Adrenal gland (tissue), 12 donors: ENCODE measurements around the gene IFITM1. TPM values are rescaled to one million over a fixed set of nuclear protein-coding genes. Genes with fewer than 3 reads are reported as not detected.
A peak's percentile ranks its signal among the peaks of the same experiment; 100 is the strongest.
"Not testable (repeated sequence)": the region's sequence is repeated elsewhere in the genome, so short reads cannot be mapped to it uniquely, and the experiment has no call there.

Source experiments
- DNase-seq, 7 donors: peaks; one replicate each; pipeline ENCODE4 v3.0.0-alpha.2; 2019 to 2020
- H3K27ac ChIP-seq, 5 donors: fragments of 200-600 bp; sonication (generic) in 4 of 5; 1 replicate in 3 of 5; 2 replicates in 2 of 5; pipeline versions ENCODE4 v1.5.1 to v1.8.0; 2016 to 2020; ENCODE audit warnings: mild to moderate bottlenecking in 1 of 5
- H3K27me3 ChIP-seq: fragments of 200-600 bp; 2 replicates; pipeline ENCODE4 v1.8.0; 2021
- H3K36me3 ChIP-seq, 2 donors: fragments of 200-600 bp; replicated peaks in 1 of 2; 1 replicate in 1 of 2; 2 replicates in 1 of 2; pipeline versions ENCODE4 v1.5.1 to v1.8.0; 2018 to 2022
- H3K4me1 ChIP-seq, 2 donors: fragments of 200-600 bp; replicated peaks in 1 of 2; 1 replicate in 1 of 2; 2 replicates in 1 of 2; pipeline versions ENCODE4 v1.5.1 to v1.8.0; 2018 to 2021
- H3K4me3 ChIP-seq, 4 donors: fragments of 200-600 bp; sonication (generic) in 3 of 4; one replicate each; pipeline ENCODE4 v1.5.1; 2016 to 2018
- H3K9me3 ChIP-seq, 3 donors: fragments of 200-600 bp; sonication (generic) in 1 of 3; replicated peaks in 1 of 3; 1 replicate in 2 of 3; 2 replicates in 1 of 3; pipeline versions ENCODE4 v1.5.1 to v1.8.0; 2016 to 2021
- POLR2A ChIP-seq, 2 donors: fragments of 450-650 bp; IDR thresholded peaks; one replicate each; pipeline ENCODE4 v1.6.1; 2017; ENCODE audit warnings: antibody characterized with exemption in 2 of 2, mild to moderate bottlenecking in 2 of 2, moderate library complexity in 1 of 2
- WGBS, 4 donors: extraction: QIAGEN DNeasy Blood & Tissue Kit in 2 of 4; methylation state at CpG; one replicate each; pipeline versions ENCODE4 v1.1.5 to v1.1.7; 2013 to 2017; 5-methylcytosine and 5-hydroxymethylcytosine counted together
- intact Hi-C, 2 donors: fragments of 100-400 bp; cut with DNase I; formaldehyde crosslinking; loops; one replicate each; pipeline versions ENCODE4 v1.14.1 to v1.15.0; 2022 to 2023
- polyA plus RNA-seq, 3 donors: library from polyadenylated mRNA; stranded (reverse); fragments of 200-250 nt in 2 of 3; fragments of 350-450 nt in 1 of 3; fragmentation: Illumina TruSeq in 1 of 3; extraction: RNeasy Lipid Tissue Mini Kit (QIAGEN cat#74804) in 1 of 3; gene quantifications; one replicate each; pipeline ENCODE4 v1.2.3, GENCODE V29; 2013 to 2014
- total RNA-seq, 9 donors: library from RNA; depleted of rRNA in 4 of 9; stranded (reverse); fragments of >200 nt in 4 of 9; fragments of 120-200 nt in 1 of 9; fragmentation: NEBNext Ultra II Directional in 1 of 9; extraction: Animal tissue kit (Norgen Biotek cat#: 25700) in 1 of 9; gene quantifications; one replicate each; pipeline versions ENCODE4 v1.1.0 to v1.2.4, GENCODE V29; 2013 to 2023
- TF ChIP-seq, protein P1 (sequence below), 6 experiments: fragments of 450-650 bp in 4 of 6; fragments of 200-600 bp in 2 of 6; sonication (generic) in 1 of 6; IDR thresholded peaks; 1 replicate in 5 of 6; 2 replicates in 1 of 6; pipeline versions ENCODE4 v1.5.1 to v1.8.0; 2016 to 2021; ENCODE audit warnings: antibody characterized with exemption in 6 of 6, mild to moderate bottlenecking in 2 of 6, moderate library complexity in 1 of 6
- donor health status: healthy with polysubstance abuse.
- donor health status: Bipolar disorder and iron deficiency.
- donor health status: DM: yes; HTN: yes; CAD: no.
- donor health status: DM: no; HTN: no; CAD: no.
- donor health status: DM: no; HTN: no; CAD: no.
- donor health status: DM: yes; HTN: yes; CAD: no.

Gene IFITM1
- total and polyA plus RNA-seq, 12 donors, result 12.1 to 360 (median 85.3) TPM

DNA sequence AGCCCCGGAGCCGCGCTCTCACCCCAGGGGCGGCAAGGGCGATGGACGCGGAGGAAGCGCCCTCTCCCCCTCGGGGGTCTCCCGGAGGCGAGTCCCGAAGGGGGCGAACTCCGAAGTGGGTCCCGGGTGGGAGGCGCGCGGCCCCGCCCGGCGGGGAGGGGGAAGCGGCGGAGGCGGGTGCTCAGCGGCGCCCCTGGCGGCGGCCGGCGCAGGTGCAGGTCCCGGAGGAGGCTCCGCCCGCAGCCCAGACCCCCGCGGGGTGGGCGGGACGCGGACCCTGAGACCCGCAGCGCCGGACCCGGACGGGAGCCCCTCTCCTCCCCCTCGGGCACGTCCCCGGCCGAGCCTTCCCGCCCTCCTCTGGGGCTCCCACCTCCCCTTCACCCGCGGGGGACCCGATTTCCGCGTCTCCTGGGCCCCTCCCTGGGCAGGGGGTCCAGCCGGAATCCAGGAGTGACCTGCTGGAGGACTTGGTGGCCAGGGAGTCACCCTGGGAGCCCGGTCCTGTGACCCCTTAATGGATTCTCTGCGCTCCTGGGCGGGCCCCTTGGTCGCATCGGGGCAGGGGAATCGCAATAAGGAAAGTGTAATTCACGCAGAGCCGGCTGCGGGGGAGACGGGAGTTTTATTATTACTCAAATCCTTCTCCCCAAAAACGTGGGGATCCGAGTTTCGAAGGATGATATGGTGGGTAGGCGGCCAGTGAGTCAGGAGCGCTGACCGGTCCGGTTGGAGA, 2.7 kb upstream of the IFITM1 start:
- peak overlapping the region in 2 of 5 donors; percentile 74 to 89 for H3K27ac ChIP-seq
- H3K9me3 ChIP-seq, H3K36me3 ChIP-seq, H3K27me3 ChIP-seq, DNase-seq, intact Hi-C loops: not testable (repeated sequence)
- peaks cover 6 to 36% of the 10 kb centered on the region in 2 donors for H3K4me1 ChIP-seq
- 3 to 10% (median 4%) methylated on average over 4 to 9 of the region's 71 CpGs; no CpG with 5 or more reads in 1 of the 4 donors for WGBS, 4 donors
- peak overlapping the region in 1 of 4 donors; percentile 44 for H3K4me3 ChIP-seq

DNA sequence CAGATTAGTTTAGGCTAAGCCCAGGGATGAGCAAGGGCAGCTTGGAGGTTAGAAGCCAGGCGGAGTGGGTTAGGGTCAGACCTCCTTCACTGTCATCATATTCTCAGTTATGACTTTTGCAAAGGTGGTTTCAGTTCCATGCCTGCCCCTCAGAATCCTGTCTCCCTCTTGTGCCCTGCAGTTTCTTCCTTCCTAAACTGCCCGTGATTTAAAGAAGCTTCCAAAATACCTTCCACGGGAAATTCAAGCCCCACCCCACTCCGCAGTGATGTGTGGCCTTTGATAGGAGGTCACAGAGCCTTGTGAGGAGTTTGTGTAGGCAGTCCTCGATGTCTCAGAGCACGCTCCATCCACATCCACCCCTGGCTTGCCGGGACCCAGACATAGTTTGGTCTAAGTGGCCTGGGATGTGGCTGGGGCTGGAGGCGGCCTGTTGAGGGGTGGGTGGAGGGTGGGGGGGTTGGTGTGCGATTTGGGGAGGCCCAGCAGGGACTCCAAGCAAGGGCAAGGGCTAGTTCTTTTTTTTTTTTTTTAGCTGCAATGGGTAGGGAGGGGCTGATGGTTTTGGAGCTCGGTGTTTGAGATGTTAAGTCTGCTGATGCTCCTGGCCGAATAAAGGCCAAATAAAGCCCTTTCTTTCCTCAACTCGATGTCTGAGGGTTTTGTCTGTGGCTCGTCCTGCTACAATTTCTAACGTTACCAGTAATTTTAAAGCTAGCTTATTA, 1.6 kb upstream of the IFITM1 start:
- 51 to 63% (median 61%) methylated on average over 14 of the region's 14 CpGs for WGBS, 4 donors
- peak overlapping the region in 1 of 4 donors; percentile 44 for H3K4me3 ChIP-seq
- peaks cover 16% of the 10 kb centered on the region for H3K27me3 ChIP-seq
- TF ChIP-seq, protein P1, sequence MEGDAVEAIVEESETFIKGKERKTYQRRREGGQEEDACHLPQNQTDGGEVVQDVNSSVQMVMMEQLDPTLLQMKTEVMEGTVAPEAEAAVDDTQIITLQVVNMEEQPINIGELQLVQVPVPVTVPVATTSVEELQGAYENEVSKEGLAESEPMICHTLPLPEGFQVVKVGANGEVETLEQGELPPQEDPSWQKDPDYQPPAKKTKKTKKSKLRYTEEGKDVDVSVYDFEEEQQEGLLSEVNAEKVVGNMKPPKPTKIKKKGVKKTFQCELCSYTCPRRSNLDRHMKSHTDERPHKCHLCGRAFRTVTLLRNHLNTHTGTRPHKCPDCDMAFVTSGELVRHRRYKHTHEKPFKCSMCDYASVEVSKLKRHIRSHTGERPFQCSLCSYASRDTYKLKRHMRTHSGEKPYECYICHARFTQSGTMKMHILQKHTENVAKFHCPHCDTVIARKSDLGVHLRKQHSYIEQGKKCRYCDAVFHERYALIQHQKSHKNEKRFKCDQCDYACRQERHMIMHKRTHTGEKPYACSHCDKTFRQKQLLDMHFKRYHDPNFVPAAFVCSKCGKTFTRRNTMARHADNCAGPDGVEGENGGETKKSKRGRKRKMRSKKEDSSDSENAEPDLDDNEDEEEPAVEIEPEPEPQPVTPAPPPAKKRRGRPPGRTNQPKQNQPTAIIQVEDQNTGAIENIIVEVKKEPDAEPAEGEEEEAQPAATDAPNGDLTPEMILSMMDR (IDR thresholded peaks at IDR 0.05), result no peak
- peak in 1 of 2 donors; percentile 16 for TF ChIP-seq POLR2A (IDR thresholded peaks at IDR 0.05)
- no peaks in the 10 kb centered on the region for H3K9me3 ChIP-seq
- H3K4me1 ChIP-seq, result peaks cover 6 to 37% of the 10 kb centered on the region in 2 donors
- no peaks in the 10 kb centered on the region for H3K36me3 ChIP-seq
- DNase-seq, result no peak
- intact Hi-C loops, result no loop called here
- H3K27ac ChIP-seq, result peak overlapping the region in 3 of 5 donors; percentile 64 to 89 (median 74)

DNA sequence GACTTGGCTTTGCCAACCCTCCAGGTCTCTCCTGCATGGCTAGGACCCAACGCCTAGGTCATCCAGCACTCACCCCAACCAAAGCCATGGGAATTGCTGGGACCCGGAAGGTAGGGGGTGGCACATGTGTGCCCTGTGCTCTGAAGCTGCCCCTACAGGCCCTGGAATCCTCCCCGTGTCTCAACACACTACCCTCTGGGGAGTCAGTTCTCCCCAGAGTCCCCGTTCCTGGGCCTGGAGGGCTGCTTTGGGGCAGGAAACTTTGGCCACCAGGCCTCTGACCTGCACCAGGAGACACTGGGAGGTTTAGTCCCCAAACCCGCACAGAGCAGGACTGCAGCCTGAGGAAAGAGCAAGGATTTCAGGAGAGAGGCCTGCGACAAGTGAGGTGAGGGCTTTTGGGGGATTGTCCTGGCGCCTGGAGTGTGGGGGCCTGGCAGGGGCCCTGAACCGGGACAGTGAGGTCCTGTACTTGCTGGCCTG, 495 bp upstream of the IFITM1 start:
- 64 to 85% (median 72%) methylated on average over 5 to 8 of the region's 8 CpGs for WGBS, 4 donors
- Histone ChIP-seq H3K9me3 (no peaks in the 10 kb centered on the region), H3K27me3 (peaks cover 16% of the 10 kb centered on the region), H3K36me3 (no peaks in the 10 kb centered on the region), H3K4me1 (peaks cover 6 to 35% of the 10 kb centered on the region in 2 donors), H3K4me3 (peak overlapping the region in 1 of 4 donors; percentile 45), H3K27ac (peak overlapping the region in 3 of 5 donors; percentile 64 to 89 (median 74))
- no peak for DNase-seq
- TF ChIP-seq, protein P1 (IDR thresholded peaks at IDR 0.05), result no peak
- no peak for TF ChIP-seq POLR2A (IDR thresholded peaks at IDR 0.05)
- intact Hi-C loops, result no loop called here

DNA sequence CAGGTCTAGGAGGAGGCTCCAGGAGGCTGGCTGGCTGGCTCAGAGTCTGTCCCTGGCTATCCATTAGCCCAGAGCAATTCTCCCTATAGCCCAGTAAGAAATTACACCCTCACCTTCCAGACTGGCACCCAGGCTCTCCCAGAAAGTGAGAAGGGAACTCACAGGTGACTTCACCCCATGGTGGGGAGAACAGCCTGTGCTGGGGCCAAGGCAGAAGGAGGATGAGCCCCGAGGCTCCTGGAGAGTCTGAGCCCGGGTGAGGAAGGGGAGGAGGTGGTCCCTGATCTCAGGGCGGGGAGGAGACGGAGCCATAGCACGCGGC, 675 bp downstream of the IFITM1 start:
- intact Hi-C loops, DNase-seq, H3K9me3 ChIP-seq, H3K36me3 ChIP-seq: not testable (repeated sequence)
- WGBS, 4 donors, result 45 to 53% (median 47%) methylated on average over 2 to 6 of the region's 6 CpGs
- peaks cover 6 to 31% of the 10 kb centered on the region in 2 donors for H3K4me1 ChIP-seq
- H3K27me3 ChIP-seq, result peaks cover 16% of the 10 kb centered on the region
- H3K27ac ChIP-seq, result peak overlapping the region in 3 of 5 donors; percentile 52 to 89 (median 74)
- peak overlapping the region in 1 of 4 donors; percentile 45 for H3K4me3 ChIP-seq

DNA sequence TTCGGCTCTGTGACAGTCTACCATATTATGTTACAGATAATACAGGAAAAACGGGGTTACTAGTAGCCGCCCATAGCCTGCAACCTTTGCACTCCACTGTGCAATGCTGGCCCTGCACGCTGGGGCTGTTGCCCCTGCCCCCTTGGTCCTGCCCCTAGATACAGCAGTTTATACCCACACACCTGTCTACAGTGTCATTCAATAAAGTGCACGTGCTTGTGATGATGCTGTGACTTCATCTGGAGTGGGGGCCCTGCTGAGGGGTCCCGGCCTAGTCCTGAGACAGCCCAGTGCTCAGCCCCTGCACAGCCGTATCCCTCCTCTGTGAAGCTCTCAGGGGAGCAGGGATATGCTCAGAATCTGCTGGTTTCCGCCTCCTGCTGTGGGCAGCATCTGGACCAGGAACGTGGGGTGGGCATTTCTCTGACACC, 1.2 kb downstream of the IFITM1 start:
- 65 to 72% (median 71%) methylated on average over 4 to 9 of the region's 9 CpGs for whole genome bisulfite sequencing, 4 donors
- no peaks in the 10 kb centered on the region for H3K36me3 ChIP-seq
- peaks cover under 1 to 26% of the 10 kb centered on the region in 2 donors for H3K4me1 ChIP-seq
- peak overlapping the region in 1 of 4 donors; percentile 45 for H3K4me3 ChIP-seq
- no peak for DNase-seq
- peaks cover 16% of the 10 kb centered on the region for H3K27me3 ChIP-seq
- no peaks in the 10 kb centered on the region for H3K9me3 ChIP-seq
- peak overlapping the region in 2 of 5 donors; percentile 74 to 89 for H3K27ac ChIP-seq
- no peak for TF ChIP-seq POLR2A (IDR thresholded peaks at IDR 0.05)
- TF ChIP-seq, protein P1 (IDR thresholded peaks at IDR 0.05), result no peak
- intact Hi-C loops, result no loop called here
